ENCODE data around the gene DLG2.
"Not testable (repeated sequence)": the region's sequence is repeated elsewhere in the genome, so short reads cannot be mapped to it uniquely, and the experiment has no call there.

The DLG2 gene

DNA sequence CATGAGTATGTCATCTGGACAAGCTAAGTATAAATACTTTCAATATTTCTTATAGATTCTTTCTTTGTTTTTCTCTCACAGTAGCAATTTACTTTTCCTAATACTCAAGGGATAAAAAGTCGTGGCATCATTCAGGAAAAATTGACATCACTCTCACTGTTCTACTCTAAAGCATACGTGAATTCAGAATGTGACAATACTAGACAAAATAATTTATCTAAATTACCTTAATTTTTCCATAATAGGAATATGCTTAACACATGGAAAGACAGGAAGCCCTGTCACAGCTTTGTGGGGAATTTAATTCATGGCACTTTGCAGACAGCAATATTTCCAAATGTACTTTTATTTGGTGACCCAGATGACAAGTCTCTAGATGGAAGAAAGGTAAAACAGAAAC is 394.6 kb downstream of the DLG2 start:
- DNase-seq, result no peak
- TF ChIP-seq, protein P1, sequence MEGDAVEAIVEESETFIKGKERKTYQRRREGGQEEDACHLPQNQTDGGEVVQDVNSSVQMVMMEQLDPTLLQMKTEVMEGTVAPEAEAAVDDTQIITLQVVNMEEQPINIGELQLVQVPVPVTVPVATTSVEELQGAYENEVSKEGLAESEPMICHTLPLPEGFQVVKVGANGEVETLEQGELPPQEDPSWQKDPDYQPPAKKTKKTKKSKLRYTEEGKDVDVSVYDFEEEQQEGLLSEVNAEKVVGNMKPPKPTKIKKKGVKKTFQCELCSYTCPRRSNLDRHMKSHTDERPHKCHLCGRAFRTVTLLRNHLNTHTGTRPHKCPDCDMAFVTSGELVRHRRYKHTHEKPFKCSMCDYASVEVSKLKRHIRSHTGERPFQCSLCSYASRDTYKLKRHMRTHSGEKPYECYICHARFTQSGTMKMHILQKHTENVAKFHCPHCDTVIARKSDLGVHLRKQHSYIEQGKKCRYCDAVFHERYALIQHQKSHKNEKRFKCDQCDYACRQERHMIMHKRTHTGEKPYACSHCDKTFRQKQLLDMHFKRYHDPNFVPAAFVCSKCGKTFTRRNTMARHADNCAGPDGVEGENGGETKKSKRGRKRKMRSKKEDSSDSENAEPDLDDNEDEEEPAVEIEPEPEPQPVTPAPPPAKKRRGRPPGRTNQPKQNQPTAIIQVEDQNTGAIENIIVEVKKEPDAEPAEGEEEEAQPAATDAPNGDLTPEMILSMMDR (IDR thresholded peaks at IDR 0.05; ENCODE audit: low read depth, low read length), result no peak
- Histone ChIP-seq H3K27ac (no peak overlapping the region), H3K4me3 (ENCODE audit: low read depth, low read length) (no peak overlapping the region), H3K27me3 (ENCODE audit: insufficient read depth, low read depth, severe bottlenecking) (no peaks in the 10 kb centered on the region), H3K36me3 (no peaks in the 10 kb centered on the region), H3K9me3 (ENCODE audit: severe bottlenecking) (no peaks in the 10 kb centered on the region)

DNA sequence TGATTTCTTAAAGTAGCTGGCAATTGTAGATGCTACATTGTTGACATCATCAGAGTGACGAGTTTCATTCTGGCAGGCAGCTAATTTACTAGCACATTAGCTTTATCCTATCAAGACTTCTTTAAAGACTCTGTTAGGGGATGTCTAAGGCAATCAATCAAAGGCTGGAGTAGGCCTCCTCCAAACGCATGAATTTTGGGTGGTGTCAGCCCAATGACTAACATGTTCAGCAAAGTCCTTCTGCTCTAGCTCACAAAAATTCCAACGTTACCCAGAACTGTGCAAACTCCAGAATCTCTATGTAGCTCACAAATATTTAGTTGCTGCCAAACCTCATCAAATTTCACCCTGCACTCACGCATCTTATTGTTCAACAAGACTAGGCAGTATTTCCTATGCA is 395.6 kb downstream of the DLG2 start:
- Histone ChIP-seq H3K27ac (no peak overlapping the region), H3K27me3 (ENCODE audit: insufficient read depth, low read depth, severe bottlenecking) (no peaks in the 10 kb centered on the region), H3K4me3 (ENCODE audit: low read depth, low read length) (no peak overlapping the region), H3K9me3 (ENCODE audit: severe bottlenecking) (no peaks in the 10 kb centered on the region), H3K36me3 (no peaks in the 10 kb centered on the region)
- DNase-seq, result no peak
- TF ChIP-seq, protein P1 (IDR thresholded peaks at IDR 0.05; ENCODE audit: low read depth, low read length), result no peak

DNA sequence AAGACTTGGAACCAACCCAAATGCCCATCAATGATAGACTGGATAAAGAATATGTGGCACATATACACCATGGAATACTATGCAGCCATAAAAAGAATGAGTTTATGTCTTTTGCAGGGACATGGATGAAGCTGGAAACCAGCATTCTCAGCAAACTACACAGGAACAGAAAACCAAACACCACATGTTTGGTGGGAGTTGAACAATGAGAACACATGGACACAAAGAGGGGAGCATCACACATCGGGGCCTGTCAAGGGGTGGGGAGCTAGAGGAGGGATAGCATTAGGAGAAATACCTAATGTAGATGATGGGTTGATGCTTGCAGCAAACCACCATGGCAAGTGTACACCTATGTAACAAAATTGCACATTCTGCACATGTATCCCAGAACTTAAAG is 397.4 kb downstream of the DLG2 start:
- not testable (repeated sequence) for H3K27me3 ChIP-seq (ENCODE audit: insufficient read depth, low read depth, severe bottlenecking); DNase-seq; H3K4me3 ChIP-seq (ENCODE audit: low read depth, low read length); H3K36me3 ChIP-seq; H3K9me3 ChIP-seq (ENCODE audit: severe bottlenecking); H3K27ac ChIP-seq

DNA sequence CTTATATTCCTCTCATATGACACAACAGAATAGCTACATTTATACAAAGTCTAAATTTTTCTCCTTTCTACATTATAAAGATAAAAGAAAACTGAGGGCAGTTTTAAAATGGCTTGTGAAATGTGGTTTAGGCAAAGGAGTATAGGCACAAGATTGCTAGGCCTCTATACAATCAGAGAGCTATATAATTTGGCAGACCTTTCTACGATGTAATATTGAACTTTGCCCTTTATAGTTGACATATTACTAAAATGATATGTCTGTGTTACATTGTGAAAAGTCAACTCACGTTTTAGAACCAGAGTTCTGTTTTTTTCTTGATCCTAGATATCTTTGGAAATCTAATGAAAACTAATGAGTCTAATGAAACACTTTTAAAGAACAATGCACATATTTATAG is 430.2 kb downstream of the DLG2 start:
- no peaks in the 10 kb centered on the region for H3K36me3 ChIP-seq
- H3K27me3 ChIP-seq (ENCODE audit: insufficient read depth, low read depth, severe bottlenecking), result no peaks in the 10 kb centered on the region
- no peak overlapping the region for H3K4me3 ChIP-seq (ENCODE audit: low read depth, low read length)
- TF ChIP-seq, protein P1 (IDR thresholded peaks at IDR 0.05; ENCODE audit: low read depth, low read length), result no peak
- H3K9me3 ChIP-seq (ENCODE audit: severe bottlenecking), result no peaks in the 10 kb centered on the region
- no peak overlapping the region for H3K27ac ChIP-seq
- DNase-seq, result no peak

DNA sequence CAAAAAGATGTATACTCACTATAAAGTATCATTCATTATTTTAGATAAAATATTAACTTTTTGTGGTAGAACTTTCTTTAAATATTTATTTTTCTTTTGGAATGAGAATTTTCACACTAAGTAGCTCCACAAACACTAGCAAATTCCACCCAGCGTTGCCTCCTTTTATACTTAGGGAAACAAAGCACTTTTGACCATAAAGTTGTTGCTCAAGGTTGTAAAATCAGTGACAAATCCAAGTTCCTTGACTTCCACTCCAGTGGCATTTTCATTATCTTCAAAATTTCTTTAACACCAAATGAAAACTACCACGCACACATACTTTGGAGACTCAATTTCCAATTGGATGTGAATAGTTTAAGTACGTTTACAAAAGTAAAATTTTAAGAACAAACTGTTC is 431.2 kb downstream of the DLG2 start:
- DNase-seq, result no peak
- no peaks in the 10 kb centered on the region for H3K36me3 ChIP-seq
- no peaks in the 10 kb centered on the region for H3K9me3 ChIP-seq (ENCODE audit: severe bottlenecking)
- H3K4me3 ChIP-seq (ENCODE audit: low read depth, low read length), result no peak overlapping the region
- TF ChIP-seq, protein P1 (IDR thresholded peaks at IDR 0.05; ENCODE audit: low read depth, low read length), result no peak
- no peak overlapping the region for H3K27ac ChIP-seq
- no peaks in the 10 kb centered on the region for H3K27me3 ChIP-seq (ENCODE audit: insufficient read depth, low read depth, severe bottlenecking)

DNA sequence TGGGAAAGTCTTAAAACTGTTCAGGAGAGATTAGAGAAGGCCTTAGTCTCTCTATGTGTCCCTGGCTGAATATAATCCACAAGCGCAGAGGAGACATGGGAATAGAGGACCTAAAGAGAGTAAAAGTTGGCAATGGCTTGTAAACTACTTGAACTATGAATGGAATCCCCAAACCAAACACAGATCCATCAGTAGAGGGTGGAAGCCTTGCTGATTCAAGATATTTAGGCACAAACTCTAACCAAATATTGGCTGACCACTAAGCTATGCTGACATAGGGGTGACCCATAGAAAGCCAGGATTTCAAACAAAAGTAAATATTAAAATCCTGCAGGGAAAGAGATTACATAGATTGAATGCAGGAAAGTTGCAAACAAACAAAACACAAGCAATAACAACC is 439.2 kb downstream of the DLG2 start:
- no peaks in the 10 kb centered on the region for H3K36me3 ChIP-seq
- TF ChIP-seq, protein P1 (IDR thresholded peaks at IDR 0.05; ENCODE audit: low read depth, low read length), result no peak
- no peak for DNase-seq

More for the DNA sequence above, 439.2 kb downstream of the DLG2 start:
- H3K4me3 ChIP-seq (ENCODE audit: low read depth, low read length), result no peak overlapping the region
- H3K9me3 ChIP-seq (ENCODE audit: severe bottlenecking), result no peaks in the 10 kb centered on the region
- no peaks in the 10 kb centered on the region for H3K27me3 ChIP-seq (ENCODE audit: insufficient read depth, low read depth, severe bottlenecking)
- no peak overlapping the region for H3K27ac ChIP-seq

All from WERI-Rb-1 (cell line).